ENCODE measurements around the gene PCCA.
A peak's percentile ranks its signal among the peaks of the same experiment; 100 is the strongest.
"Not testable (repeated sequence)": the region's sequence is repeated elsewhere in the genome, so short reads cannot be mapped to it uniquely, and the experiment has no call there.

PCCA gene

GRCh38 chr13:100079003-100079402 lies 9.9 kb upstream of the PCCA start:
- ATAC-seq (replicated peaks; ENCODE audit: extremely low read depth, poor library complexity, severe bottlenecking); H3K4me1 Mint-ChIP-seq; H3K27ac Mint-ChIP-seq (ENCODE audit: low read depth); H3K4me3 Mint-ChIP-seq; H3K36me3 Mint-ChIP-seq (ENCODE audit: insufficient read depth); DNase-seq (ENCODE audit: low spot score in 2 of 2); H3K9me3 Mint-ChIP-seq: not testable (repeated sequence)
- peaks cover 15% of the 10 kb centered on the region for H3K27me3 Mint-ChIP-seq

- not testable (repeated sequence) for H3K9me3 Mint-ChIP-seq; H3K4me3 Mint-ChIP-seq; H3K4me1 Mint-ChIP-seq; H3K27ac Mint-ChIP-seq (ENCODE audit: low read depth); ATAC-seq (replicated peaks; ENCODE audit: extremely low read depth, poor library complexity, severe bottlenecking); DNase-seq (ENCODE audit: low spot score in 2 of 2); H3K36me3 Mint-ChIP-seq (ENCODE audit: insufficient read depth)
- peaks cover 15% of the 10 kb centered on the region for H3K27me3 Mint-ChIP-seq
Observed at GRCh38 chr13:100083401-100083800, 5.5 kb upstream of the PCCA start.

- Mint-ChIP-seq H3K4me1 (peaks cover 31% of the 10 kb centered on the region), H3K27ac (ENCODE audit: low read depth) (peak overlapping the region; percentile 92), H3K27me3 (no peaks in the 10 kb centered on the region), H3K4me3 (peak overlapping the region; percentile 98), H3K9me3 (no peaks in the 10 kb centered on the region), H3K36me3 (ENCODE audit: insufficient read depth) (peaks cover 4% of the 10 kb centered on the region)
- no peak for ATAC-seq (replicated peaks; ENCODE audit: extremely low read depth, poor library complexity, severe bottlenecking)
- DNase-seq (ENCODE audit: low spot score in 2 of 2): no peak
Observed at GRCh38 chr13:100088273-100088643, 635 bp upstream of the PCCA start.

GRCh38 chr13:100089465-100090032 lies 656 bp downstream of the PCCA start:
- peak overlapping the region; percentile 92 for H3K27ac Mint-ChIP-seq (ENCODE audit: low read depth)
- H3K4me3 Mint-ChIP-seq: peak overlapping the region; percentile 98
- ATAC-seq (replicated peaks; ENCODE audit: extremely low read depth, poor library complexity, severe bottlenecking) (peak; percentile 80), DNase-seq (ENCODE audit: low spot score in 2 of 2) (peak in 1 of 2 donors; percentile 16)
- no peaks in the 10 kb centered on the region for H3K27me3 Mint-ChIP-seq
- peaks cover 4% of the 10 kb centered on the region for H3K36me3 Mint-ChIP-seq (ENCODE audit: insufficient read depth)
- no peaks in the 10 kb centered on the region for H3K9me3 Mint-ChIP-seq
- peaks cover 33% of the 10 kb centered on the region for H3K4me1 Mint-ChIP-seq

GRCh38 chr13:100090861-100091260 lies 2.0 kb downstream of the PCCA start:
- H3K27ac Mint-ChIP-seq (ENCODE audit: low read depth): no peak overlapping the region
- peaks cover 4% of the 10 kb centered on the region for H3K36me3 Mint-ChIP-seq (ENCODE audit: insufficient read depth)
- H3K9me3 Mint-ChIP-seq: no peaks in the 10 kb centered on the region
- H3K27me3 Mint-ChIP-seq: no peaks in the 10 kb centered on the region
- no peak overlapping the region for H3K4me3 Mint-ChIP-seq
- no peak for DNase-seq (ENCODE audit: low spot score in 2 of 2)
- H3K4me1 Mint-ChIP-seq: peaks cover 43% of the 10 kb centered on the region
- no peak for ATAC-seq (replicated peaks; ENCODE audit: extremely low read depth, poor library complexity, severe bottlenecking)

- DNase-seq (ENCODE audit: low spot score in 2 of 2): no peak
- H3K27me3 Mint-ChIP-seq: no peaks in the 10 kb centered on the region
- H3K27ac Mint-ChIP-seq (ENCODE audit: low read depth): no peak overlapping the region
- no peak overlapping the region for H3K4me3 Mint-ChIP-seq
- no peak for ATAC-seq (replicated peaks; ENCODE audit: extremely low read depth, poor library complexity, severe bottlenecking)
- no peaks in the 10 kb centered on the region for H3K9me3 Mint-ChIP-seq
- H3K4me1 Mint-ChIP-seq: peaks cover 46% of the 10 kb centered on the region
- peaks cover 4% of the 10 kb centered on the region for H3K36me3 Mint-ChIP-seq (ENCODE audit: insufficient read depth)
Observed at GRCh38 chr13:100091391-100091790, 2.5 kb downstream of the PCCA start.

GRCh38 chr13:100092273-100092672 lies 3.4 kb downstream of the PCCA start:
- DNase-seq (ENCODE audit: low spot score in 2 of 2); H3K9me3 Mint-ChIP-seq; ATAC-seq (replicated peaks; ENCODE audit: extremely low read depth, poor library complexity, severe bottlenecking); H3K27me3 Mint-ChIP-seq; H3K4me3 Mint-ChIP-seq; H3K36me3 Mint-ChIP-seq (ENCODE audit: insufficient read depth); H3K27ac Mint-ChIP-seq (ENCODE audit: low read depth): not testable (repeated sequence)
- peaks cover 53% of the 10 kb centered on the region for H3K4me1 Mint-ChIP-seq

GRCh38 chr13:100095498-100095897 lies 6.6 kb downstream of the PCCA start:
- Mint-ChIP-seq H3K36me3 (ENCODE audit: insufficient read depth) (no peaks in the 10 kb centered on the region), H3K4me1 (peaks cover 46% of the 10 kb centered on the region), H3K4me3 (no peak overlapping the region), H3K27ac (ENCODE audit: low read depth) (no peak overlapping the region), H3K9me3 (no peaks in the 10 kb centered on the region), H3K27me3 (no peaks in the 10 kb centered on the region)
- ATAC-seq (replicated peaks; ENCODE audit: extremely low read depth, poor library complexity, severe bottlenecking) (no peak), DNase-seq (ENCODE audit: low spot score in 2 of 2) (no peak)

GRCh38 chr13:100096526-100096925 lies 7.6 kb downstream of the PCCA start:
- Mint-ChIP-seq H3K4me1 (peaks cover 38% of the 10 kb centered on the region), H3K9me3 (no peaks in the 10 kb centered on the region), H3K27me3 (no peaks in the 10 kb centered on the region), H3K27ac (ENCODE audit: low read depth) (no peak overlapping the region), H3K36me3 (ENCODE audit: insufficient read depth) (no peaks in the 10 kb centered on the region), H3K4me3 (no peak overlapping the region)
- ATAC-seq (replicated peaks; ENCODE audit: extremely low read depth, poor library complexity, severe bottlenecking) (no peak), DNase-seq (ENCODE audit: low spot score in 2 of 2) (no peak)

GRCh38 chr13:100097821-100098220 lies 8.9 kb downstream of the PCCA start:
- no peak overlapping the region for H3K27ac Mint-ChIP-seq (ENCODE audit: low read depth)

GRCh38 chr13:100098445-100099116 lies 9.7 kb downstream of the PCCA start:
- Mint-ChIP-seq H3K27me3 (no peaks in the 10 kb centered on the region), H3K9me3 (no peaks in the 10 kb centered on the region), H3K36me3 (ENCODE audit: insufficient read depth) (peaks cover under 1% of the 10 kb centered on the region), H3K4me3 (no peak overlapping the region), H3K4me1 (peaks cover 35% of the 10 kb centered on the region), H3K27ac (ENCODE audit: low read depth) (no peak overlapping the region)
- no peak for DNase-seq (ENCODE audit: low spot score in 2 of 2)
- no peak for ATAC-seq (replicated peaks; ENCODE audit: extremely low read depth, poor library complexity, severe bottlenecking)

More at GRCh38 chr13:100097821-100098220, 8.9 kb downstream of the PCCA start:
- H3K4me1 Mint-ChIP-seq: peaks cover 42% of the 10 kb centered on the region
- no peaks in the 10 kb centered on the region for H3K27me3 Mint-ChIP-seq
- H3K9me3 Mint-ChIP-seq: no peaks in the 10 kb centered on the region
- no peak overlapping the region for H3K4me3 Mint-ChIP-seq
- ATAC-seq (replicated peaks; ENCODE audit: extremely low read depth, poor library complexity, severe bottlenecking): no peak
- no peaks in the 10 kb centered on the region for H3K36me3 Mint-ChIP-seq (ENCODE audit: insufficient read depth)
- DNase-seq (ENCODE audit: low spot score in 2 of 2): no peak

GRCh38 chr13:100099117-100099445 lies 10.2 kb downstream of the PCCA start:
- H3K4me1 Mint-ChIP-seq: peaks cover 35% of the 10 kb centered on the region
- not testable (repeated sequence) for H3K27me3 Mint-ChIP-seq; DNase-seq (ENCODE audit: low spot score in 2 of 2); H3K4me3 Mint-ChIP-seq; H3K27ac Mint-ChIP-seq (ENCODE audit: low read depth); H3K9me3 Mint-ChIP-seq; ATAC-seq (replicated peaks; ENCODE audit: extremely low read depth, poor library complexity, severe bottlenecking); H3K36me3 Mint-ChIP-seq (ENCODE audit: insufficient read depth)

GRCh38 chr13:100100115-100100879 lies 11.4 kb downstream of the PCCA start:
- DNase-seq (ENCODE audit: low spot score in 2 of 2) (no peak), ATAC-seq (replicated peaks; ENCODE audit: extremely low read depth, poor library complexity, severe bottlenecking) (no peak)
- no peaks in the 10 kb centered on the region for H3K9me3 Mint-ChIP-seq
- no peak overlapping the region for H3K27ac Mint-ChIP-seq (ENCODE audit: low read depth)
- no peak overlapping the region for H3K4me3 Mint-ChIP-seq
- peaks cover 31% of the 10 kb centered on the region for H3K4me1 Mint-ChIP-seq
- no peaks in the 10 kb centered on the region for H3K27me3 Mint-ChIP-seq
- peaks cover 8% of the 10 kb centered on the region for H3K36me3 Mint-ChIP-seq (ENCODE audit: insufficient read depth)

All from central memory CD8-positive, alpha-beta T cell (primary cell).